Panc1 (cell line): ENCODE results near the gene TLCD5. TPM values are rescaled to one million over a fixed set of nuclear protein-coding genes. Genes with fewer than 3 reads are reported as not detected.

ENCODE experiments used
- ATAC-seq: fragments of 200-7000 bp; cut with Tn5 transposase; 2 replicates; pipeline ENCODE4 v1.9.1; 2020; ENCODE audit warnings: mild to moderate bottlenecking, moderate library complexity
- BruUV-seq: library from RNA; stranded (reverse); fragments of 400-500 nt; replicated peaks from 2 replicates; lab custom pipeline; 2021; lab: Mats Ljungman, UMichigan
- CTCF ChIA-PET: fragments of 300-600 bp; sonication (Branson Sonifier 250); formaldehyde crosslinking; loops from one replicate; lab custom pipeline; 2022; ENCODE audit warnings: antibody characterized with exemption; lab: Charles Lee
- POLR2A ChIA-PET: fragments of 300-600 bp; sonication (Branson Sonifier 250); formaldehyde crosslinking; loops from one replicate; lab custom pipeline; 2022; ENCODE audit warnings: antibody characterized with exemption; lab: Charles Lee
- DNase-seq: peaks from one replicate; pipeline ENCODE4 v3.0.0-alpha.2; 2010; ENCODE audit warnings: low read depth, low spot score
- H3K27ac ChIP-seq: 2 replicates; pipeline ENCODE4 v1.5.1; 2011; ENCODE audit warnings: mild to moderate bottlenecking, low read length, inconsistent platforms
- H3K27me3 ChIP-seq: fragments of 200-500 bp; sonication (Bioruptor generic); 2 replicates; pipeline ENCODE4 v1.6.0; 2014; ENCODE audit warnings: low read length, inconsistent platforms; ENCODE audit not compliant: control insufficient read depth, insufficient read depth
- H3K36me3 ChIP-seq: fragments of 200-500 bp; sonication (Bioruptor generic); 2 replicates; pipeline ENCODE4 v1.5.1; 2014; ENCODE audit warnings: inconsistent platforms, mild to moderate bottlenecking, low read length, moderate library complexity; ENCODE audit not compliant: control insufficient read depth, insufficient read depth
- H3K4me1 ChIP-seq: 2 replicates; pipeline ENCODE4 v1.5.1; 2011; ENCODE audit warnings: inconsistent platforms, mild to moderate bottlenecking, low read length, moderate library complexity; ENCODE audit not compliant: control insufficient read depth, insufficient read depth
- H3K4me3 ChIP-seq, 2 experiments: 2 replicates each; pipeline ENCODE4 v1.5.1; 2011 to 2012; ENCODE audit warnings: low read depth in 2 of 2, low read length in 2 of 2, mild to moderate bottlenecking in 2 of 2, inconsistent platforms in 1 of 2, moderate library complexity in 1 of 2
- H3K9me3 ChIP-seq: fragments of 200-500 bp; sonication (Bioruptor generic); 2 replicates; pipeline ENCODE4 v1.5.1; 2014; ENCODE audit warnings: low read depth, mild to moderate bottlenecking, inconsistent platforms, low read length, moderate library complexity; ENCODE audit not compliant: control insufficient read depth, insufficient read depth
- CTCF ChIP-seq: fragments of 450-650 bp; IDR thresholded peaks from 2 replicates; pipeline ENCODE4 v1.5.1; 2017; ENCODE audit warnings: mild to moderate bottlenecking
- POLR2AphosphoS5 ChIP-seq: IDR thresholded peaks from 2 replicates; pipeline ENCODE4 v1.6.1; 2012; ENCODE audit warnings: mild to moderate bottlenecking, low read depth, low read length, moderate library complexity
- REST ChIP-seq, 2 experiments: IDR thresholded peaks; 2 replicates each; pipeline ENCODE4 v1.6.1; 2011 to 2012; ENCODE audit warnings: low read depth in 2 of 2, control low read depth in 1 of 2, low read length in 1 of 2, mild to moderate bottlenecking in 1 of 2, moderate library complexity in 1 of 2; ENCODE audit not compliant: insufficient read depth in 1 of 2
- SIN3A ChIP-seq: IDR thresholded peaks from 2 replicates; pipeline ENCODE4 v1.6.1; 2012; ENCODE audit warnings: low read depth, mild to moderate bottlenecking, low read length, moderate library complexity, borderline replicate concordance; ENCODE audit not compliant: insufficient read depth
- TCF7L2 ChIP-seq: IDR thresholded peaks from 2 replicates; pipeline ENCODE4 v1.6.1; 2011; ENCODE audit warnings: mild to moderate bottlenecking, low read depth, low read length, inconsistent platforms
- in situ Hi-C: cut with HindIII; loops from 2 replicates; pipeline ENCODE4 v1.10.0; 2016; ENCODE audit warnings: low sequenced_read_pairs, low pct_unique_long_range_greater_than_20kb
- intact Hi-C: fragments of 100-400 bp; cut with micrococcal nuclease; formaldehyde crosslinking; loops from one replicate; pipeline ENCODE4 v1.10.0; 2022; ENCODE audit not compliant: unreplicated experiment
- total RNA-seq: library from RNA; stranded (reverse); gene quantifications from one replicate; pipeline ENCODE4 v1.2.1, GENCODE V29; 2021; ENCODE audit not compliant: unreplicated experiment

Gene TLCD5
- total RNA-seq, 1 experiment from 2014 or later: 22.8 TPM

- Histone ChIP-seq H3K4me1 (no peaks in the 10 kb centered on the region), H3K36me3 (no peaks in the 10 kb centered on the region), H3K9me3 (no peaks in the 10 kb centered on the region), H3K4me3 (no peak overlapping the region), H3K27ac (no peak overlapping the region), H3K27me3 (peaks cover 39% of the 10 kb centered on the region)
- TF ChIP-seq POLR2AphosphoS5 (no peak), TCF7L2 (no peak), SIN3A (no peak), CTCF (no peak), REST (IDR thresholded peaks at IDR 0.05; ENCODE audit: insufficient read depth in 1 of 2, low read depth in 2 of 2, low read length in 1 of 2) (no peak)
- ChIA-PET POLR2A (no interaction called here), CTCF (interaction anchor here (4.4 kb wide), 1 partner anchor 61 kb away, joined by 38 read pairs; no protein-coding TSS in a partner anchor)
- no TSS peak for BruUV-seq
- ATAC-seq: no peak
- in situ Hi-C loops (no loop called here), intact Hi-C loops (no loop called here)
- DNase-seq: no peak
Measured at GRCh38 chr11:120296554-120296953, 28.5 kb upstream of the TLCD5 start.

- in situ Hi-C loops: no loop called here
- Histone ChIP-seq H3K9me3 (no peaks in the 10 kb centered on the region), H3K4me3 (no peak overlapping the region), H3K27me3 (peaks cover 25% of the 10 kb centered on the region), H3K27ac (no peak overlapping the region), H3K4me1 (no peaks in the 10 kb centered on the region), H3K36me3 (no peaks in the 10 kb centered on the region)
- CTCF ChIA-PET: interaction anchor here (4.4 kb wide), 1 partner anchor 63 kb away, joined by 38 read pairs; no protein-coding TSS in a partner anchor
- BruUV-seq: no TSS peak
- TF ChIP-seq TCF7L2 (no peak), CTCF (no peak), POLR2AphosphoS5 (no peak), SIN3A (no peak), REST (IDR thresholded peaks at IDR 0.05; ENCODE audit: insufficient read depth in 1 of 2, low read depth in 2 of 2, low read length in 1 of 2) (no peak)
- intact Hi-C loops: no loop called here
- POLR2A ChIA-PET: interaction anchor here (1.0 kb wide), 1 partner anchor 62 kb away, joined by 3 read pairs; no protein-coding TSS in a partner anchor
- DNase-seq: no peak
- no peak for ATAC-seq
Measured at GRCh38 chr11:120298461-120298860, 26.6 kb upstream of the TLCD5 start.
